Retinal pigment epithelial cell (primary cell): ENCODE results near the gene GNAT2.

Source experiments
- DNase-seq: peaks from one replicate; pipeline ENCODE4 v3.0.0-alpha.2; 2010; ENCODE audit warnings: low read depth
- H3K4me3 ChIP-seq: 2 replicates; pipeline ENCODE4 v1.5.1; 2011; ENCODE audit warnings: mild to moderate bottlenecking, low read length, control low read depth, moderate library complexity
- TF ChIP-seq, protein P1 (sequence below): conservative IDR thresholded peaks from 2 replicates; pipeline ENCODE4 v1.5.1; 2011; ENCODE audit warnings: low read depth, low read length, control low read depth, inconsistent platforms

GNAT2 gene

DNA sequence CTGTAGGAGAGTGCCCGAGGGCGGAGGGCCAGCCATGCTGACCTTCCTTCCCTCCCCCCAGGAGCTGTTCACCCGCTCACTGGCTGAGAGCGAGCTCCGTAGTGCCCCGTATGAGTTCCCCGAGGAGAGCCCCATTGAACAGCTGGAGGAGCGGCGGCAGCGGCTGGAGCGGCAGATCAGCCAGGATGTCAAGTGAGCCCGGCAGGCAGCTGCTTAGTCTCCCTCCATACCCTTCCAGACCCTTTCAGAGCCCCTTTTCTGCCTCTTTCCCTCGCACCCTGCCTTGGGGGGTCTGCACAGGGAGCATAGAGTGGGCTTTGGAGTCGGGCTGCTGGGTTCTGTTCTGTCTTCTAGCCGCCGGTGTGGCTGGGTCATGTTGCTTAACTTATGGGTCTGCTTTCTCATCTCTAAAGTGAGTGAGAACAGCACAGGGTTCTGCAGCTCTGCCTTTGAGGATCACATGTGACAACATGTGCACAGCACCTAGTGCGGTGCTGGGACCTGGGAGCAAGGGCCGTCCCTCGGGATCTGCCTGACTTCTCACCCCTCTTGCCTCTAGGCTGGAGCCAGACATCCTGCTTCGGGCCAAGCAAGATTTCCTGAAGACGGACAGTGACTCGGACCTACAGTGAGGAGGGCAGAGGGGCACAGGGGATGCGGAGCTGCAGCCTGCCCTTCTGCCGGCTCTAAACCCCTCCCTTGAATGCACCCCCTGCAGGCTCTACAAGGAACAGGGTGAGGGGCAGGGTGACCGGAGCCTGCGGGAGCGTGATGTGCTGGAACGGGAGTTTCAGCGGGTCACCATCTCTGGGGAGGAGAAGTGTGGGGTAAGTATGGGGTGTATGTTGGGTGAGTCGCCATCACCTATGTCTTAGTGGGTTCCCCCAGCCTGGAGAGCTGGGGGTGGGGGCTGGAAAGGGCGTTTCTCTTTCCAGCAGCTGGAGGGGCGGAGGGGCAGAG, 6.5 kb upstream of the GNAT2 start:
- no peak for DNase-seq
- no peak overlapping the region for H3K4me3 ChIP-seq
- TF ChIP-seq, protein P1, sequence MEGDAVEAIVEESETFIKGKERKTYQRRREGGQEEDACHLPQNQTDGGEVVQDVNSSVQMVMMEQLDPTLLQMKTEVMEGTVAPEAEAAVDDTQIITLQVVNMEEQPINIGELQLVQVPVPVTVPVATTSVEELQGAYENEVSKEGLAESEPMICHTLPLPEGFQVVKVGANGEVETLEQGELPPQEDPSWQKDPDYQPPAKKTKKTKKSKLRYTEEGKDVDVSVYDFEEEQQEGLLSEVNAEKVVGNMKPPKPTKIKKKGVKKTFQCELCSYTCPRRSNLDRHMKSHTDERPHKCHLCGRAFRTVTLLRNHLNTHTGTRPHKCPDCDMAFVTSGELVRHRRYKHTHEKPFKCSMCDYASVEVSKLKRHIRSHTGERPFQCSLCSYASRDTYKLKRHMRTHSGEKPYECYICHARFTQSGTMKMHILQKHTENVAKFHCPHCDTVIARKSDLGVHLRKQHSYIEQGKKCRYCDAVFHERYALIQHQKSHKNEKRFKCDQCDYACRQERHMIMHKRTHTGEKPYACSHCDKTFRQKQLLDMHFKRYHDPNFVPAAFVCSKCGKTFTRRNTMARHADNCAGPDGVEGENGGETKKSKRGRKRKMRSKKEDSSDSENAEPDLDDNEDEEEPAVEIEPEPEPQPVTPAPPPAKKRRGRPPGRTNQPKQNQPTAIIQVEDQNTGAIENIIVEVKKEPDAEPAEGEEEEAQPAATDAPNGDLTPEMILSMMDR: no peak

DNA sequence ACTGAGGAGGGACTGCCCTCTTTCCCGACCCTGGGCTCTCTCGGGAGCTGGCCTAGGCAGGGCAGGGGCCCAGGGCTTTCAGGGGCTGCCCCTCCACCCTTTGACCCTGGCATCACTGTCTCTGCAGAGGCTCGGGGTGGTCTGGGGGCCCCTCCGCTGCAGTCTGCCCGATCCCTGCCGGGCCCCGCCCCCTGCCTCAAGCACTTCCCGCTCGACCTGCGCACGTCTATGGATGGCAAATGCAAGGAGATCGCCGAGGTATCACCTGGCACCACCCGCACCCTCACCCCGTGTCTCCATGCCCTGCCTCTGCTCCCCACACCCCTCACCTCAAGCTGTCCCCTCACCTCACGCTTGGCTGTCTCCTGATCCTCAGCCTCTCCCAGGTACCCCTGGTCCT, 5.8 kb upstream of the GNAT2 start:
- no peak overlapping the region for H3K4me3 ChIP-seq
- TF ChIP-seq, protein P1: no peak
- DNase-seq: no peak

DNA sequence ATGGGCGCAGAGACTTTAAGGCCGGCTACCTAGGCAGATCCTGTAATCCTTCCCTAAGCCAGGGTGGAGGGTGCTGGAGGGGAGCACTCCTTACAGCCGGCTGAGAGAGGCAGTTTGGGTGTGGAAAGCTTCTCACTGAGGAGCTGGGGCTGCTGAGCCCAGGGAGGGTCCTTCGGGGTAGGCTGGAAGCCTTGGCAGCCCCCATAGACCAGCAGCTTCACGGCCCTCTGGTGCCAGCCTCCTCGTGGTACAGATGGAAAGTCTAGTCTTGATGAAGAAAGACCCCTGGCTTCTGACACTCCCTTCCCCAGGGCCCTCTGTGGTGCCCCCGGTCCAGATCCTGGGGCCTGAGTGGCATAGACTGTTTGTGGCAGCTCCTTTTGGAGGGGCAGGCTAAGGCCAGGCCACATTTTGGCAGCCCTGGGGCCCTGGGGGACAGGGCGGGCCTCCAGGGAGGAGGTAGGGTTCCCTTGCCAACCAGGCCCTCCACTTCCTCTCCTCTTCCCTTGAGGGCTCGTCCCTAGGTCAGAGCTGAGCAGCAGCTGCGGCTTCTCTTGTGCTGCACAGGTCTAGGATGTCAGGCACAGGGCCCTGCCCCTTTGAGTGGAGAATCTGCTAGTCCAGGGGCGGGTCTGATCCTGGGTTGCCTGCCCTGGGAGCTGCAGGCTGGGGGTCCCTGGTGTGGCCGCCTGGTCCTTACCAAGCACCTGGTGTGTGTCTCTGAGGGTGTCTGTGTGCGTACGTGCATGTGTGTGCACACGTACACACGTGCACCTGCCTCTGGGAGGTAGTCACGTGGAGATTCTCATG, 5.0 kb upstream of the GNAT2 start:
- DNase-seq: no peak
- peak overlapping the region; percentile 44 for H3K4me3 ChIP-seq
- TF ChIP-seq, protein P1: no peak

DNA sequence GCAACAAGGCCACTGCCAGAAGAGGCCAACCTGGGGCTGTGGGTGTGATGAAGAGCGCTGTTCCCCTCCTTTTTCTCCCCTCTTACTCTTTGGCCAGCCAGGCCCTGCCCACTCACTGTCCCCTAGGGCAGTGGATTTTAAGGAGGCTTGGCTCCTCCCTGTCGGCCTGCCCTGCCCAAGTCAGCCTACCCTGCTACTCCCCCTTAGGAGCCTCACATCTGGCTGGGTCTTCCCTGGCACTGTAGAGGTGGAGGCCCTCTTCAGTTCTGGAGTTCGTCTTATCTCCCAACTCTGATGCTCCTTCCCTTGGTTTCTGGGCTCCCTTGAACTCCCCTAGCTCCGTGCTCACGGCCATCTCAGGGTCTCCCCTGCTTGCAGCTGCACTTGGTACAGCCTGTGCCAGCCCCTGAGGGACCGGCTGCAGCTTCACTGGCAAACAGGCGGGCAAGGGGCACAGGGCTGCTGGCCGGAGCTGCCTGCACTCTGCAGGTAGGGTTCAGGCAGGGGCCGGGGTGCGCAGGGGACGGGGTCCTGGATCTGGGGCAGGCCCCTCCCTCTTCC, 4.3 kb upstream of the GNAT2 start:
- TF ChIP-seq, protein P1: no peak
- peak overlapping the region; percentile 44 for H3K4me3 ChIP-seq
- DNase-seq: no peak

DNA sequence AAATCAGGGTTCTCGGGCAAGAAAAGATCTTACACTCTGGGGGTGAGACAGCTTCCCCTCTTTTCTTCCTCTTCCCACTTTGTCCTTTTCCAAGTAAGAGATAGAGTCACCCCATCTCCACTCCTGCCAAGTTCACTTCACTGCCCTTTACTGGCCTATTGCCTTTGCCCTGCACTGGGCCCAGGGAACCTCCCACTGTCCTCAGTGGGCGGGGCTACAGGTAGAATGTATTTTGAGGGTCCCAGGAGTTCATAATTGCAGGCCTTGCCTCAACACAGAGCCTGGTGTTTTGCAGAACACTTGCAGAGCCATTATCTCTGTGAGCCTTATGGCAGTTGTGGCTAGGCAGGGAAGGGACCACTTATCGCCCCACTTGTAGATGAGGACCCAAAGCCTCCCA, 3.5 kb upstream of the GNAT2 start:
- TF ChIP-seq, protein P1: no peak
- no peak for DNase-seq
- no peak overlapping the region for H3K4me3 ChIP-seq

- no peak overlapping the region for H3K4me3 ChIP-seq
- TF ChIP-seq, protein P1: no peak
- DNase-seq: no peak
Observed at GRCh38 chr1:109622137-109622892, 2.9 kb upstream of the GNAT2 start.
